Activated T-helper 1 cell treated with Interleukin-2 at 50 U/mL for 16 hours (primary cell): ENCODE measurements around the gene UBXN10.

ENCODE experiments used
- DNase-seq: peaks from one replicate; pipeline ENCODE4 v3.0.0-alpha.2; 2020; ENCODE audit warnings: low read depth

The UBXN10 gene

DNA sequence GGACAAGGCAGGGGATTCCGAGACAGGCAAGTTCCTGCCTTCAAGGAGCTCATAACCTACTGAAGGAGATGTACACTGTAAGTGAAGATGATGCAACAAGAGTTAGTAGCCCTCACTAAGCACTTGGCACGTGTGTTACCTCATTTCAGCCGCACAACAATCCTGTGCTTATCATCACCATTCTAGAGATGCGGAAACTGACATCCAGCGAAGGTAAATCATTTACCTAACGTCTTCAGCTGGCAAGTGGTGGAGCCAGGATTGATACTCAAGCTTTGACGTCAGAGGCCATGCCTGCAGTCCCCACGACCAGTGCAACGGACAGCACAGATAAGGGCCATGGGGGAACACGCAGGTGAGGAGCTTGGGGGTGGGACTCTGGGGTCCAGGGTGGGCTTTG, 2.9 kb upstream of the UBXN10 start:
- no peak for DNase-seq

DNA sequence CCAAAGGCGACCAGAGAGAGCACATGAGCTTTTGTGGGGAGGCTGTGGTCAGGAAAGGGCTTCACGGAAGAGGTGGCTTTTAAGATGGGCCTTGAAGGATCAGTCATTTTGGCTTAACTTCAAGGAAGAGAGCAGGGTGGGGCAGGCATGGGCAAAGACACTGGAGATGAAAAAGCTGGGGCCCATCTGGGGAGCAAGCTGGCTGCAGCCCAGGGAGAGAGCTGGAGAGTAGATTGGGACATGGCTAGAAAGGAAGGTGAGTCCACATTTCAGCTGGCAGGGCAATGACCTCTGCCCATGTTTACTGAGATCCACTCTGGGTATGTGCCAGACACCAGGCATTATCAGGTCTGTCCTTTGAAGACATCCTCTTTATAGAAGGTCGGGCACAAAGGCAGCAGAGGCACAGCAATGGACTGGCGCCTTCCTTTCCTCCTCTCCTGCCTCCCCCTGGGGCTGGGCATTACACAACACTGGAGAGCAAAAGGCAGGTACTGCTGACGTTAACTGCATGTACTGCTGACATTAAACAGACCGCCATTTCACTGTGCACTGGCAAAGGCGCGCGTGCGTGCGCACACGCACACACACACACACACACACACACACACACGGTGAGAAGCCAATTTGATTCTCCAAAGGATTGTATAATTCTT, 2.2 kb upstream of the UBXN10 start:
- DNase-seq, result no peak

DNA sequence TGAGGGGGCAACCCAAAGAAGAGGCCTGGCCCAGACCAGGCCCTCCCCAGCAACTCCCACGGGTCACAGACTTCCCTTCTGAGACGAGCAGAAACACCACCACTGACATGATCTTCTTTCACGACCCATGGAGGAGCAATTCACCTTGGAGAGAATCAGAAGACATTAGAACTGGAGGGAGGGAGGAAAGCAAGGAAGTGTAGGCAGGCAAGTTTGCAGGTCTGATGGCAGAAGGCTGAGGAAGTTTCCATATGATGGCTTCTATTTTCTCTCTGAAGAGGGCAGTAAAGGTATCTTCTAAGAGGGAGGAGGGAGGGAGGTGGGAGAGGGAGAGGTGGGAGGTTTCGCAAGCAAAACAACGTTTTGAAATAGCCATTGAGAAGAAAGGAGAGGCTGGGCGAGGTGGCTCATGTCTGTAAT, 1.4 kb upstream of the UBXN10 start:
- no peak for DNase-seq

DNA sequence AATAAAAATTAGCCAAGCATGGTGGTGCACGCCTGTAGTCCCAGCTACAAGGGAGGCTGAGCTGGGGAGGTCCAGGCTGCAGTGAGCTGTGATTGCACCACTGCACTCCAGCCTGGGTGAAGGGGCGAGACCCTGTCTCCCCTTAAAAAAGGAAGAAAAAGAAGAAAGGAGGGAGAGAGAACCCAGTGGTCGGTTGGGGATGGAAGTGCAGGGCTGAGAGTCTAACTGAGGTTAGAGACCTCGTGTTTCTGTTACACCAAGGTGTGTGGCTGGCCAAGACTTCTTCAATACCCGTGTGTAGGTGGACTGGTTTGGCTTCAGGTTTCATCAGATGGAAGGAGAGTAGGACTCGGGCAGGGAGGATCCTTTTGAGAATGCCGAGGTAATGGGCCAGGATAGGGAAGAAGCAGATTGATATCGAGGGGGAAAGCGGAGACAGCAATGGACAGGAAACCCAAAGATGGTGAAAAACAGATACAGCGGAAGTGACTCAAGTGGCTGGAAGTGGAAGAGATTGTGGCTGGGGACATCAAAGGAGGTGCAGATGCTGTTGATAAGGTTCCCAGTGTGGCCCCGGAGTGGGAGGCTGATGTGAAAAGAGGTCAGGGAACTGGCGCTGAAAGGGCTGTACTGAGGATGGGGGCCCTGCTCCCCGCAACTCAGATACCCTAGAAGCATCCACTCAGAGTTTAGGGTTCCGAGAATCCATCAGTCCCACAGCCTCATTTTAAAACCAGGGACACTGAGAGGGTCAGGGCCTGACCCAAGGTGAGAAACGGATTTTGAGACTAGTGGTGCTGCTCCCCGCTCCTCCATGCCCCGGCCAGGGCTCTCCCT, 681 bp upstream of the UBXN10 start:
- peak; percentile 31 for DNase-seq

DNA sequence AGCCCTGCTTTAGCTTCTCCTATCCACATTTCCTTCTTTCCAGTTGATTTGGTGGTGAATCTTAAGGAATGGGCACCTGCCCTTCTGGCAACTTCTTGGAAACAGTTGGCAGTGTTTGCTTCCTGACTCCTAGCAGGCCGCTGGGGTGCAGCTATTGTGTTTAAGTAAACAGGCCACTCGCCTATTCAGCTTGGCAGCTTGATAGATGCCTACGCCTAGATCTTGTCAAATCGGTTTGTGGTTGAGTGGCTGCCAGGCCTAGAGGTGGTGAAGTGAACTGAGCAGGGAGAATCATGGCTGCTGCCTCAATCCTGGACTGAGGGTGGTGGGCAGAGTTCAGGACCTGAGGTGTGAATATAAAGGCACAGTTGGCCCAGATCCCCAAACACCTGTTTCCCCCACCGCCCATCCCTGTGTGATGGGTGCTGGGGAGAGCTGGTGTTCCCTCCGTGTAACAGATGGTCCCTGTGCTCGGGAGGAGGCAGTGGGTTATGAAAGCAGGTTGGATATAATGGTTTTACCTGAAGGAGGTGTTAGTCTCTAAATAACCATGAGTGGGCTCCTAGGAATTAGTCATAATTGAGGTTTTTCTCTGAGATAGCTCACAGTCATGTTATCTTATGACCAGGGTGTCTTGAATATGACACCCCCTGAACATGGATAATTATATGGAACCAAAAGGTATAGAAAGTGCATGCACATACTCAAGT, 1.4 kb downstream of the UBXN10 start:
- no peak for DNase-seq

DNA sequence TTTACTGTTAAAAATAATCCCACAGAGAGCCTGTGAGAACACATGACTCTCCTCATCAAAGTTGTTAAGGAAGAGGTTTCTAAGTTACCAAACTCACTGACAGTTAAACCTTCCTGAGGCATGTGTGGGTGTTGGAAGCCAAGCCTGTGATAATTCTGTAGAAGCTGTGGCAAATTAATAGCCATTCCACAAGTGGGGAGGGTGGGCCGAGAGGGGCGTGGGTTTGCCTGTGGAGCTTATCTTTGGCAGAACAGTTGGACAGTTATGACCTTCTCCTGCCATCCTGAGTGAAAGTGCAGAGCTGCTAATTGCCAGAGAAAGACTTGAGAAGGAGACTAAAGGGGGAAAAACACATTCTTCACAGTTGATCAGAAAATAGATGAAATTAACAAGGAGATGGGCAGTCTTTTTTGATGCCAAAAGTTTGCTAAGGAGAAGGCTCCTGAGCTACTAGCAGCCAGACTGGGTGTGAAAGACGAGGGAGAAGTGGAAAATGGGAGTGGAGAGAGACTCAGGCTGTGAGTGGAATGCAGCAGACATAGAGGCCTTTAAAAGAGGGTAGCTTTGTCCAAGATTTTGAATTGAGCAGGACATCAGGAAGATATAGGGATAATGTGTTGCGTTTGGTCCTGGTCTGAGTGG, 2.0 kb downstream of the UBXN10 start:
- no peak for DNase-seq

DNA sequence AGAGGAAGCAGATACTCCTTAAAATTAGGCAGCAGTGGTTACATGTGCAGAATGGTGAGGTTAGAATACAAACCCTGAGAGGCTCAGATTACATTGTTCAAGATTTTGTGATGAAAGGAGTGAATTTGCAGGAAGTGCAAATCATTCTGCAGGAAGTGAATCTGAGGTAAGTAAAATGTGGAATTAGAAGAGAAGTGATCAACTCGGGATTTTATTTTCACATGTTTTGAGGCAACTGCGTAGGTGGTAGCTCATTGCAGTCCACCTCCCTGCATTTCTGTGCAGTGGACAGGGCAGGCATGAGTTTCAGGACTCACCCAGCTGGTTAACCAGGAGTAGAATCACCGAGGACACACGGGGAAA, 2.5 kb downstream of the UBXN10 start:
- no peak for DNase-seq

DNA sequence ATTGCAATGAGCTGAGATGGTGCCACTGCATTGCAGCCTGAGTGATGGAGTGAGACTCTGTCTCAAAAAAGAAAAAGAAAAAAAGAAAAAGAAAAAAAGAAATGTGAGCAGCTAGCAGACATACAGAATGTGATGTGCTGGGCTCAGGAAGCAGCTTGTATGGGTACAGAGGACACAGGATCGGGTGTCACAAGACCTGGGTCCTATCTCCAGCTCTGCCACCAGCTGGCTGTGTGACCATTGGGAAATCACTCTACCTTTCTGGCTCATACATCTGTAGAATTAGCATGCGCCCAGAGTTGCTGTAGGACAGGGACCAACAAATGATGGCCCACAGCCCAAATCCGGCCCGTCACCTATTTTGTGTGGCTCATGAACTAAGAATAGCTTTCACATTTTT, 3.8 kb downstream of the UBXN10 start:
- no peak for DNase-seq

DNA sequence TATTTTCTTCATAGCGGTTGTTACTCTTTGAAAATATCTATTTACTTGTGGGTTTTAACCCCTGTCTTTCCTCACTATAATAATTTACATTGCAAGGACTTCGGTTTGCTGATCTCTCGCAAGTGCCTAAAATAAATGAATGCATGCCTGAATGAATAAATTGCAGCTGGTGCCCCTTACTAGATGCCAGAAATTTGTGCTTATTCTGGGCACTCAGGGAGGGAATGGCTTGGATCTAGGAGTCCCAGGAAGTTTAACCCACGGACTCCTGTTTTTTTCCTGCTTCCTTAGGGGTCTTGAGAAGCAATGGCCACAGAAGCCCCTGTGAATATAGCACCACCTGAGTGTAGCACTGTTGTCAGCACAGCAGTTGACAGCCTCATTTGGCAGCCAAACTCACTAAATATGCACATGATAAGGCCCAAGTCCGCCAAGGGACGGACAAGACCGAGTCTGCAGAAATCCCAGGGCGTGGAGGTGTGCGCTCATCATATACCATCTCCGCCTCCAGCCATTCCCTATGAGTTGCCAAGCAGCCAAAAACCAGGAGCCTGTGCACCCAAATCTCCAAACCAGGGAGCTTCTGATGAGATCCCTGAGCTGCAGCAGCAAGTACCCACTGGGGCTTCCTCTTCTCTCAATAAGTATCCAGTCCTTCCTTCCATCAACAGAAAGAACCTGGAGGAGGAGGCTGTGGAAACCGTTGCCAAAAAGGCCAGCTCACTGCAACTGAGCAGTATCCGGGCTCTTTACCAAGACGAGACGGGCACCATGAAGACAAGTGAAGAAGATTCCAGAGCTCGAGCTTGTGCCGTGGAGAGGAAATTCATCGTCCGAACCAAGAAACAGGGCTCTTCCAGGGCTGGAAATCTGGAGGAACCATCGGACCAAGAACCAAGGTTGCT, 4.6 kb downstream of the UBXN10 start:
- no peak for DNase-seq

DNA sequence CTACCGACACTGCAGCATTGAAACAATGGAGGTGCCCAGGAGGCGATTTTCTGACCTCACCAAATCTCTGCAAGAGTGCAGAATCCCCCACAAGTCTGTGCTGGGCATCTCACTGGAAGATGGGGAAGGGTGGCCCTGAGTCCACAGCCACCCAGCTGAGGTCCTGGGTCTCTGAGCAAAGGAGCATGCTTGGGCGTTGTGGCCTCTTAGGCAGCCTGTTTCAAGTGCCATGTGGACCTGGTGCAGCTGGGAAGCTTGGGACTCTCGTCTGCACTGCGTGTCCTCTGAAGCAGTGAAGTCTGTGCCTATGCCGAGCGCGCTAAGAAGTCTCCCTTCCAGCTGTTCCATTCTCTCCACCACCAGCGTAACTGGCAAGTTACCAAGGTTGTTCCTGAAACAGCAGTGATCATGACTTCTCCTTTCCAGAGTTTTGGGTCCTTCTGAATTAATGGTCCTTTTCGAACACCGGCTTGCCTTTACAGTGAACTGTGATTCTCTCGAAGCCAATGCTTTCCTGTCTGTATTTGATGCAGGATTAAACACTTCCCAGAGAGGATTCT, 5.5 kb downstream of the UBXN10 start:
- DNase-seq, result no peak

DNA sequence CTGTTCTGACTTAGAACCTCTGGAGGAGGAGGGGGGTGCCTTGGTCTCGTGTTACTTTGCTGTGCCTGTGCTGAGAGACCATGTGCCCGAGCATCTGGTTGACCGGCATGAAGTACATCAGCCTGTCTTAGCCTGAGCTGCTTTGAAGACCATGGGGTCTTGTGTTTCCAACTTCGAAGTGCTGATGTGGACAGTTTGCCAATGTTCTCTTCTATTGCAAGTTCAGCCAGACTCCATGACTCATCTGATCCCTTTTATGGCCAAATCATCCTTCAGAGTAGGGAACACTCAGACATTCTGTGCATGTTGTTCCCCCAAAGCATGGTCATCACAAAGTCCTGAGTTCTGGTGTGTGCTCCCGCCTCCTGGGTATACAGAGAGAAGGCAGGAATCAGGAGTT, 6.5 kb downstream of the UBXN10 start:
- no peak for DNase-seq

DNA sequence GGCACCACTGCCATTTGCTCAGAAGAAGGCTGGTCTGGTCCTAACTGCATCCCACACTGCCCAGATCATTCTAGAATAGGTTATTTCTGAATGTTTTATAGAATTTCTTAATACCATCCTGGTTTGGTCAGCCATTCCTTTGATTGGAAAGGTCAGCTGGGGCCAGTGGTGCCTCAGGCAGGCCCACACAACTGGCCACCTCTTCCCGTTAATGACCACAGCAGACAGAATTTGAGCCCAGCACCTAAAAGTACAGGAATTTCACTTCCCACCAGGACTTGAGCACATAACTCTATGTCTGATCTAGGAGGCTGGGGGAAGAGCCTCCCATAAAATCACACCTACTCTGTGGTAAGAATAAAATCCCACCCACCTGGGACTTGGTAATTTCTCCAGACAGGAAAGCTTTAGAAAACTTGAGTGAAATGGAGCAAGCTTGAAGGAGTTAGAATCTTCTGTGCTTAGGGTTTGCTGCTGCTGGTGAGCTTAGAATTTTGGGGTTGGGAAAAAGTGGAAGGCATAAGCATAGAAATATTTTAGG, 7.0 kb downstream of the UBXN10 start:
- DNase-seq, result no peak

DNA sequence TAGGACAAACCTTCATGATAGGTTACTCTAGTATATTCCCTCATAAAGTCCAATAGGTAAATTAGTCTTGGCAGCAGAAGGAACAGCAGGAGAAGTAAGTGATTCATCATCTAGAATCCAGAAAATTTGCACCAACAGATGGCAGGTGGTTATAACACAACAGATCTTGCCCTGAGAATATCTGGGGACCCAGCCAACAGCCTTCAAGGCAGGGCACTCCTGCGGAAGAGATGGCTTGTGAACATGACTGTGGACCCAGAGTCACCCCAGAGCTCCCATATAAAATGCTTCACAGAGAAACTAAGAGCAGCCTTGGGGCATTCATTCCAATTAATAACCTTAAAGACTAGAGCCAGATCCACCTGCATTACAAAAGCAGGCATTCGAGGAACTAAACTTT, 8.3 kb downstream of the UBXN10 start:
- no peak for DNase-seq

DNA sequence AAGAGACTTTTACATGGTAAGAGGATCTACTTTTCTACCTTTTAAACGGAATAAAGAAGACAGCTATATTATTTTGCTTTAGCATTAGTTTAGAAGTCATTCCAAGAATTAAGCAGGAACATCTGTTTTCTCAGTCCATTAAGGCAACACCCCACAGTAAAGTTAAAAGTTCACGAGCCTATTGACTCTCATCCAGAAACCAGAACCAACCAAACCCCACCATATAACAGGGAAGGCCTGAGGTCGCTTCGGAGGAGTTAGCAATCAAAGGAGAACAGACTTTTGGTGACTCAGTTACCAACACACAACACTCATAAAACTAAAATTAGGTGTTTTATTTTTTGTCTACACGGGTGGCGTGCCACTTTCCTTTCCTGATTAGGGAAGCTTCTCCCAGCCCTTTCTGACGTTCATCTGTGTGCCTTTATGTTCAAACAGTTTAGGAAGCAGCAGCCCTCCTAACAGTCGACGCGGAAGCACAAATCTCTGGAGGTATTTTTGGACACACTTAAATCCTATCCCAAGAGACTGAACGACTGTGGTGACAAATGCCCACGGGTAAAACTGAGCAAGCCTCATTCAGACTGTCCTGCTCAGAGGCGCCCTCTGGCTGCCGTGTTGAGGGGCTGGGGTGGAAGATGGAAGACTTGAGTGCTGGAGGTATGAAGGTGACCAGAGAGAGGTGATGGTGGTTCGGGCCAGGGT, 9.0 kb downstream of the UBXN10 start:
- peak; percentile 50 for DNase-seq

DNA sequence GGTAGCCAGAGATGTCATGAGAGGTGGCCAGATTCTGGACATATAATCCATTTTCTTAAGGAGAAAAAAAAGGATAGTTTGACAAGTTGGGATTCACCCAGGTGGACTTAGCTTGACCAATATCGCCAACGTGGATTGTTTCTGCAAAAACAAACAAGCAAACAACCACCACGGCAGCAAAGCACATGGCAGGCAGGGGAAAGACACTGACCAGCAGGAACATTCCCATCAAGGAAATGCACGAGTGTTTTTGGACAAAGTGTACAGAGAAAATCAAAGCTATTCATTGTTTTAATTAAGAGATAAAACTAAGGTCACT, 9.5 kb downstream of the UBXN10 start:
- no peak for DNase-seq

DNA sequence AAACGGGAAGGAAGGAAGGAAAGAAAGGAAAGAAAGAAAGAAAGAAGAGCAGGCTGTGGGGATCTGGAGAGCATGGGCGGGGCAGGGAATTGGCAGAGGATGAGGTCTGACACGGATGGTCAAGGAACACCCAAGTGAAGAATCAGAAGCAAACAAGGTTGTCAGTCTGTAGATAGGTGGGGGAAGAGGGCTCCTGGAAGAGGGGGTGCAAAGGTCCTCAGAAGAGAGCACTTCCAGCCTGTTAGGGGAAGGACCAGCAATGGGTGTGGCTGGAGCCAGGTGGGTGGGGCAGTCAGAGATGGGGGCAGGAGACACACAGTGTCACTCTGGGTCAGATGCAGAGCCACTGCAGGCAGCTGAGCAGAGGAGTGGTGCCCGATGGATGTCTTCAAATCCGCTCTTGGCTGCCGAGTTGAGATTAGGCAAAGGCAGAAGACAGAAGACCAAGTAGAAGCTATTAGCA, 11.5 kb downstream of the UBXN10 start:
- no peak for DNase-seq

DNA sequence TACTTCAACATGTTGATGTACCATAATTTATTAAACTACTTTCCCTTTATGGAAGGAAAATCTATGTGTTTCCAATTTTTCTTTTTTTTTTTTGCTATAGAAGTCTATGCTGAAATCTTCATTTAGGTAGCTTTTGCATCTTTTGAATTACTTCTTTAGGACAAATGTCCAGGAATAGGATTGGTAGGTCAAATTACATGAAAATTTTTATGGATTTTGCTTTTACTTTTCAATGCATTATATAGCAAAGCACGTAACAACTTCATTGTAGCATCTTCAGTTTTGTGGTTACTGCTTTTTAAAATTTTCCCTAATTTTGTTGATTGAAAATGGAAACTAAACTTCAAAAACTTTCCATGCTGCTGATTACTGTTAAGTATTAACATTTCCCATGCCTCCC, 12.4 kb downstream of the UBXN10 start:
- DNase-seq, result no peak

DNA sequence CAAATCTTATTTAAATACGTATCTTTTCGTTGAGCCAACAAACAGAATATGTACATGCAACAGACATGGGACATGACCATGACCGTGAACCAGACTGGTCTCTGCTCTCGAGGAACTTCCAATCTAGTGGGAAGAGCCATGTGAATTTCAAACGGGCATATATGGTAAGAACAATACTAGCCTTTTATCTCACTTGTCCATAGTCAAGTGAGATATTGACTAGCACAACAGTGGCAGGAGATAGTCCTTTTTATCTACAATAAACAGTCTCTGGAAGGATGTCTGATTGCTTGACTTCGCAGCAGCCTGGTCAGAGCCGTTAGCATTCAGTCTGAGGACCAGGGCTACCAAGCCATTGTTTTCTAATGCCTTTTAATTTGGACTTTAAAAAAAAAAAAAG, 13.0 kb downstream of the UBXN10 start:
- no peak for DNase-seq

DNA sequence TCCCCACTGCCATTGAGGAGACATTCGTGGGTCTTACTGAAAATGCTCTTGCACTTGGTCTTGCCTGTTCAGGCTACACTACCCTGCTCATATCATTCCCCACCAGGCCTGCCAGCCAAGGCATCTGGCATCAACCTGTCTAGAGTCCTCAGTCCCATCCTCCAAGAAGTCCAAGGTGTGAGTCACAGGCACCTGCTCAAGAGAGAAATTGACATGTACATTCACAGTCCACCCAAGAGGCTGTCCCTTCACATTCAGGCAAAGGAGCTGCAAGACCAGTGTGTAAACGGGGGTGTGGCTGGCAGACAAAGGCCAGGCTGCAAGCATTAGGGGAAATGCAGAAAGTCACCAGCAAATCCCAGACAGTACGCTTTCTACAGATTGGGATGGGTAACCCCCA, 13.5 kb downstream of the UBXN10 start:
- no peak for DNase-seq

DNA sequence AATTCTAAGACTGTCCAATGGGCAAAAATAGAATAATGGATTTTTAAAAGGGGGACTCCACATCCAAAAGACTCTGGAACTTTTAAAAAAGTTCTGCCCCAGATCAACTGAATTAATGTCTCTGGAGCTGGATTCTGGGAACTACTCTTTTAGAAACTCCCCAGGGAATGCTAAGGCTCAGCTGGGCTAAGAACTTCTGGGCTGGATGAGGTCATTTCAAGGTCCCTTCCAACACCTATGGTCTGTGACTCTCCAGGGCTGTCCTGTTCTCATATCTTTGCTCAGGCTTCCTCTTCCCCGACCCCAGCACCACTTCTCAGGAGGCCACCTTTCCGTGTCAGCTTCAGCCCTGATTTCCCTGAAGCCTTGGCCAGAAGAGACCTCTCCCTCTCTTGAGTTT, 13.9 kb downstream of the UBXN10 start:
- no peak for DNase-seq

DNA sequence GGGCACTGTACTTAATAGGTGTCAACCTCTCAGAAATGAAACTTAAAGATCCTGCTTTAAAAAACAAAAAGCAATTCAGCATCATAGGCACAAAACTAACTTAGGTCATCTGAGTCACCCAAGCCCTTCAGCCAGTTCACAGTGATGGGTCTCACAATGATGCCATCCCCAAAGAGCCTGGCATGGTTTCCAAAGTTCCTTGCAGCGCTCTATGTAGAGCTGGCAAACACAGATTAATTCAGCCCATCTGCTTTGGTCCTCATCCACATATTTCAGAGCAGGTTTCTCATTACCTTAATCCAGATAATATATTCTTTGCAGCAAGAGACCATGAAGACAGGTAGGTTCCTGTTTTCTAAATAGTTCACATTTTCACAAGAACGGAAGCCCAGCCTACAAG, 15.1 kb downstream of the UBXN10 start:
- no peak for DNase-seq
